Heart left ventricle (tissue), 13 donors: Measurements from ENCODE around the gene GJB5.

Source experiments
- CTCF ChIP-seq, 12 donors: fragments of 200-600 bp; sonication (generic) in 4 of 12; IDR thresholded peaks; one replicate each; pipeline versions ENCODE4 v1.5.0 to v1.8.0; 2018 to 2022; ENCODE audit warnings: antibody characterized with exemption in 12 of 12, mild to moderate bottlenecking in 5 of 12
- POLR2A ChIP-seq, 2 donors: fragments of 450-650 bp; IDR thresholded peaks; one replicate each; pipeline ENCODE4 v1.6.1; 2017; ENCODE audit warnings: antibody characterized with exemption in 2 of 2, mild to moderate bottlenecking in 2 of 2, moderate library complexity in 2 of 2
- donor health status: ischemic (EF 13 %, LVEDD 7.1; RV severe dilation, severe dysfunction).
- donor health status: DM: no; HTN: yes; CAD: no.
- donor health status: DM: no; HTN: no; CAD: no.
- donor health status: ischemic (EF 25% LVEDD 6.9; RV normal size, moderate dysfunction).
- donor health status: ischemic (EF 25% LVEDD 5.7; RV mildly dilated, moderate dysfunction).
- donor health status: ischemic (EF 35%, LVEDD 5.7; RV mildly dilated, moderate dysfunction).
- donor health status: nonischemic (EF 11% LVEDD 7.7; RV severe dilation, severe dysfunction).
- donor health status: DM: yes; HTN: yes; CAD: no.
- donor health status: PGD.
- donor health status: ischemic (EF 29% LVEDD 5.4; RV normal size, mild dysfunction).
- donor health status: nonischemic (EF 23%, LVEDD 6.1; RV moderate dilation, normal function).

DNA sequence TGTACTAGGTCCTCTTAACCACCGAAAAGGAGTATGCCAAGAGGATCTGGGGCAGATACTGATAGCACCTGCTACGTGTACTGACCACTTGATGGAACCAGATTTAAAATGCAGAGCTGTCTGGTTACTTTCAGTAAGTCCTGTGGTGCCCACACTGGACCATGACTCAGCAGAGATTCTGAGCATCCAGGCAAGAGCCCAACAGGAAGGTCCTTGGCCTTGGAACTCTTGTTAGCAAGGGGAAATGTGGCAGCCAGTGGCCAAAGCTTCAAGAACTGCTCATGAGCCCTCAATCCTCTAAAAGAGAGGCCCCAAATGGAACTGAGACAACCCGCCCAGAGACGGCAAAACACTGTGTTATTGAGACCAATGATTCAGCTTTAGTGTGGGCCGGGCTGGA lies 4.2 kb upstream of the GJB5 start:
- TF ChIP-seq POLR2A (IDR thresholded peaks at IDR 0.05) (no peak), CTCF (IDR thresholded peaks at IDR 0.05) (no peak)
